Measurements from ENCODE around the gene PIGQ. TPM values are rescaled to one million over a fixed set of nuclear protein-coding genes. Genes with fewer than 3 reads are reported as not detected.

The PIGQ gene
- total and polyA plus RNA-seq, 2 of the 13 experiments (the other 11 are each of a cell fraction or from before 2014, with no cell fraction given), result 7.7 to 19.7 TPM

DNA sequence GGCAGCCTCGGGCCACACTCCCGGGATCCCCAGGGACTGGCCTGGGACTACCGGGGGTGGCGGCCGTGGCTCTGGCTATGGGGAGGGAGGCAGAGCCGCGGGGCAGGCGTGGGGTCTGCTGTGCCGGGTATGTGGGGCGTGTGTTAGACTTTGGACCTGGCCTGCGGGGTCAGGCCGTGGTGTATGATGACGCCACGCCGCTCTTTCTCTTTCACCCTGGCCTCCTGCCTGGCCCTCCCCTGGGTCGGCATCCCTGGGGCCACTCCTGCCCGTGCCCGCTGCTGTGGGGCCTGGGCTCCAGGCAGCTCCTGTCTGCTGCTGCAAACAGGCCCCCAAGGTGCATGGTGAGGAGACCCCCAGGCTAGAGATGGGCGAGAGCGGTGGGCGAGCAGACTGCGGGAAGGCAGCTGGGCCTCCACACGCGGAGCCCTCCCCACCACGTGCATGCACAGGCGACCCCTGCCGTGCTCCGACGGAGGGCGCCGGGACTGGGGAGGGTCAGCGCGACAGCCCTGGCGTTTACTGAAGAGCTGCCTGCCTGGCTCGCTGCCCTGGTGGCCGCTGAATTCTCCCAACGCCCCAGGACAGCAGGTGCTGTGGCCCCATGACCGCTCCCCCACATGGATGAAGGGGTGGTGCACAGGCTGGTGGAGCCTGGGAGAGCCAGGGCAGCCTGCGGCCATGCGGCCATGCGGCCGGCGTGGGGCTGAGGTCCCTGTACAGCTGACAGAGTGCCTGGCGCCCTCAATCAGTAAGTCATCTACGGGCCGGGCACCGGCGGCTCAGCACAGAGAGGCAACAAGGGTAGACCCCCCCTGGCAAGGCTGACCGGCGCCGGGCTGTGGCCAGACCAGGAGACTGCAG lies 26.2 kb upstream of the PIGQ start (continued):
- TF ChIP-seq, protein P1, sequence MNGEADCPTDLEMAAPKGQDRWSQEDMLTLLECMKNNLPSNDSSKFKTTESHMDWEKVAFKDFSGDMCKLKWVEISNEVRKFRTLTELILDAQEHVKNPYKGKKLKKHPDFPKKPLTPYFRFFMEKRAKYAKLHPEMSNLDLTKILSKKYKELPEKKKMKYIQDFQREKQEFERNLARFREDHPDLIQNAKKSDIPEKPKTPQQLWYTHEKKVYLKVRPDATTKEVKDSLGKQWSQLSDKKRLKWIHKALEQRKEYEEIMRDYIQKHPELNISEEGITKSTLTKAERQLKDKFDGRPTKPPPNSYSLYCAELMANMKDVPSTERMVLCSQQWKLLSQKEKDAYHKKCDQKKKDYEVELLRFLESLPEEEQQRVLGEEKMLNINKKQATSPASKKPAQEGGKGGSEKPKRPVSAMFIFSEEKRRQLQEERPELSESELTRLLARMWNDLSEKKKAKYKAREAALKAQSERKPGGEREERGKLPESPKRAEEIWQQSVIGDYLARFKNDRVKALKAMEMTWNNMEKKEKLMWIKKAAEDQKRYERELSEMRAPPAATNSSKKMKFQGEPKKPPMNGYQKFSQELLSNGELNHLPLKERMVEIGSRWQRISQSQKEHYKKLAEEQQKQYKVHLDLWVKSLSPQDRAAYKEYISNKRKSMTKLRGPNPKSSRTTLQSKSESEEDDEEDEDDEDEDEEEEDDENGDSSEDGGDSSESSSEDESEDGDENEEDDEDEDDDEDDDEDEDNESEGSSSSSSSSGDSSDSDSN (CRISPR knock-in tag; IDR thresholded peaks at IDR 0.05), result peak; percentile 77
- TF ChIP-seq CREB1 (IDR thresholded peaks at IDR 0.05) (peak; percentile 43; the same call in 1 of the 2 replicates), CREB1 (CRISPR knock-in tag; IDR thresholded peaks at IDR 0.05) (no peak; the same call in 1 of the 2 replicates), ERF (CRISPR knock-in tag; IDR thresholded peaks at IDR 0.05) (peak; percentile 43; the same call in 1 of the 2 replicates), MTA1 (CRISPR knock-in tag; IDR thresholded peaks at IDR 0.05; ENCODE audit: borderline replicate concordance) (peak; percentile 69), RBAK (CRISPR knock-in tag; IDR thresholded peaks at IDR 0.05) (no peak), HDAC6 (IDR thresholded peaks at IDR 0.05; ENCODE audit: low read depth, low read length) (no peak), ZNF776 (CRISPR knock-in tag; IDR thresholded peaks at IDR 0.05) (0 out of 2 replicates have a peak, but pooled peaks have one; percentile 47), MIER2 (CRISPR knock-in tag; IDR thresholded peaks at IDR 0.05) (0 out of 2 replicates have a peak, but pooled peaks have one; percentile 10), PHF8 (CRISPR knock-in tag; IDR thresholded peaks at IDR 0.05) (peak; percentile 45; the same call in 1 of the 2 replicates), HNF4G (IDR thresholded peaks at IDR 0.05; ENCODE audit: borderline replicate concordance, low read depth, low read length) (peak; percentile 89), HNF4G (CRISPR knock-in tag; IDR thresholded peaks at IDR 0.05; ENCODE audit: borderline replicate concordance, low read depth) (peak; percentile 80; the same call in 1 of the 2 replicates), AGO1 (IDR thresholded peaks at IDR 0.05; ENCODE audit: low read depth, low read length, poor library complexity, severe bottlenecking) (no peak), ELF1 (CRISPR knock-in tag; IDR thresholded peaks at IDR 0.05) (no peak; the same call in 1 of the 2 replicates), ZMAT5 (CRISPR knock-in tag; IDR thresholded peaks at IDR 0.05; ENCODE audit: borderline replicate concordance, low read depth) (no peak), ZC3H13 (CRISPR knock-in tag; IDR thresholded peaks at IDR 0.05) (peak; percentile 74; the same call in 1 of the 2 replicates), MEIS1 (CRISPR knock-in tag; IDR thresholded peaks at IDR 0.05; ENCODE audit: borderline replicate concordance) (no peak)
- TF ChIP-seq, protein P2, sequence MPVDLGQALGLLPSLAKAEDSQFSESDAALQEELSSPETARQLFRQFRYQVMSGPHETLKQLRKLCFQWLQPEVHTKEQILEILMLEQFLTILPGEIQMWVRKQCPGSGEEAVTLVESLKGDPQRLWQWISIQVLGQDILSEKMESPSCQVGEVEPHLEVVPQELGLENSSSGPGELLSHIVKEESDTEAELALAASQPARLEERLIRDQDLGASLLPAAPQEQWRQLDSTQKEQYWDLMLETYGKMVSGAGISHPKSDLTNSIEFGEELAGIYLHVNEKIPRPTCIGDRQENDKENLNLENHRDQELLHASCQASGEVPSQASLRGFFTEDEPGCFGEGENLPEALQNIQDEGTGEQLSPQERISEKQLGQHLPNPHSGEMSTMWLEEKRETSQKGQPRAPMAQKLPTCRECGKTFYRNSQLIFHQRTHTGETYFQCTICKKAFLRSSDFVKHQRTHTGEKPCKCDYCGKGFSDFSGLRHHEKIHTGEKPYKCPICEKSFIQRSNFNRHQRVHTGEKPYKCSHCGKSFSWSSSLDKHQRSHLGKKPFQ (CRISPR knock-in tag; IDR thresholded peaks at IDR 0.05; ENCODE audit: insufficient replicate concordance), result peak; percentile 49
- TF ChIP-seq, protein P3, sequence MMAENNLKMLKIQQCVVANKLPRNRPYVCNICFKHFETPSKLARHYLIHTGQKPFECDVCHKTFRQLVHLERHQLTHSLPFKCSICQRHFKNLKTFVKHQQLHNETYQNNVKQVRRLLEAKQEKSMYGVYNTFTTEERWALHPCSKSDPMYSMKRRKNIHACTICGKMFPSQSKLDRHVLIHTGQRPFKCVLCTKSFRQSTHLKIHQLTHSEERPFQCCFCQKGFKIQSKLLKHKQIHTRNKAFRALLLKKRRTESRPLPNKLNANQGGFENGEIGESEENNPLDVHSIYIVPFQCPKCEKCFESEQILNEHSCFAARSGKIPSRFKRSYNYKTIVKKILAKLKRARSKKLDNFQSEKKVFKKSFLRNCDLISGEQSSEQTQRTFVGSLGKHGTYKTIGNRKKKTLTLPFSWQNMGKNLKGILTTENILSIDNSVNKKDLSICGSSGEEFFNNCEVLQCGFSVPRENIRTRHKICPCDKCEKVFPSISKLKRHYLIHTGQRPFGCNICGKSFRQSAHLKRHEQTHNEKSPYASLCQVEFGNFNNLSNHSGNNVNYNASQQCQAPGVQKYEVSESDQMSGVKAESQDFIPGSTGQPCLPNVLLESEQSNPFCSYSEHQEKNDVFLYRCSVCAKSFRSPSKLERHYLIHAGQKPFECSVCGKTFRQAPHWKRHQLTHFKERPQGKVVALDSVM (CRISPR knock-in tag; IDR thresholded peaks at IDR 0.05), result peak; percentile 70; the same call in 1 of the 2 replicates
- TF ChIP-seq, protein P4, sequence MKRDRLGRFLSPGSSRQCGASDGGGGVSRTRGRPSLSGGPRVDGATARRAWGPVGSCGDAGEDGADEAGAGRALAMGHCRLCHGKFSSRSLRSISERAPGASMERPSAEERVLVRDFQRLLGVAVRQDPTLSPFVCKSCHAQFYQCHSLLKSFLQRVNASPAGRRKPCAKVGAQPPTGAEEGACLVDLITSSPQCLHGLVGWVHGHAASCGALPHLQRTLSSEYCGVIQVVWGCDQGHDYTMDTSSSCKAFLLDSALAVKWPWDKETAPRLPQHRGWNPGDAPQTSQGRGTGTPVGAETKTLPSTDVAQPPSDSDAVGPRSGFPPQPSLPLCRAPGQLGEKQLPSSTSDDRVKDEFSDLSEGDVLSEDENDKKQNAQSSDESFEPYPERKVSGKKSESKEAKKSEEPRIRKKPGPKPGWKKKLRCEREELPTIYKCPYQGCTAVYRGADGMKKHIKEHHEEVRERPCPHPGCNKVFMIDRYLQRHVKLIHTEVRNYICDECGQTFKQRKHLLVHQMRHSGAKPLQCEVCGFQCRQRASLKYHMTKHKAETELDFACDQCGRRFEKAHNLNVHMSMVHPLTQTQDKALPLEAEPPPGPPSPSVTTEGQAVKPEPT (CRISPR knock-in tag; IDR thresholded peaks at IDR 0.05; ENCODE audit: low read depth), result no peak

All from HepG2 (cell line).